ENCODE measurements around the gene TRERF1.

- no peak for TF ChIP-seq CTCF (IDR thresholded peaks at IDR 0.05)
- no peak for TF ChIP-seq POLR2A (IDR thresholded peaks at IDR 0.05)
- TF ChIP-seq POLR2AphosphoS5 (IDR thresholded peaks at IDR 0.05): no peak
- TF ChIP-seq EP300 (IDR thresholded peaks at IDR 0.05): no peak
Observed at GRCh38 chr6:42471714-42472113, 20.0 kb upstream of the TRERF1 start.

Measured in suprapubic skin (tissue), 4 donors.